SK-N-SH (cell line): Measurements from ENCODE around the gene GASK1A. TPM values are rescaled to one million over a fixed set of nuclear protein-coding genes. Genes with fewer than 3 reads are reported as not detected.

Experiments used
- CTCF ChIA-PET: fragments of 300-600, 350-600 bp; formaldehyde crosslinking; extraction: SDS; loops from one replicate; lab custom pipeline; 2021; lab: Yijun Ruan, JAX
- POLR2A ChIA-PET: fragments of 350-600 bp; sonication (Branson Sonifier 250); formaldehyde crosslinking; extraction: SDS; loops from one replicate; lab custom pipeline; 2020; ENCODE audit warnings: antibody characterized with exemption, inconsistent platforms; lab: Yijun Ruan, JAX
- DNase-seq: peaks from one replicate; pipeline ENCODE4 v3.0.0; 2012
- H2AFZ ChIP-seq: fragments of 200-600 bp; sonication (generic); 2 replicates; pipeline ENCODE4 v1.8.1; 2016; ENCODE audit warnings: antibody characterized with exemption, mild to moderate bottlenecking, low read depth
- H3F3A ChIP-seq: fragments of 200-600 bp; sonication (generic); replicated peaks from 2 replicates; pipeline ENCODE3; 2016; ENCODE audit warnings: antibody characterized with exemption, mild to moderate bottlenecking; ENCODE audit not compliant: insufficient read depth
- H3K27ac ChIP-seq, 2 experiments: fragments of 200-500 bp in 1 of 2; fragments of 200-600 bp in 1 of 2; sonication (Bioruptor generic) in 1 of 2; sonication (generic), shearing (Covaris generic) in 1 of 2; 2 replicates each; pipeline versions ENCODE4 v1.5.1 to v1.6.1; 2014 to 2016; ENCODE audit warnings: low read depth in 2 of 2, inconsistent platforms in 1 of 2, low read length in 1 of 2, mild to moderate bottlenecking in 1 of 2, mixed read lengths in 1 of 2
- H3K27me3 ChIP-seq: fragments of 200-600 bp; sonication (generic), shearing (Covaris generic); 2 replicates; pipeline ENCODE4 v1.6.1; 2016; ENCODE audit warnings: mixed run types; ENCODE audit not compliant: insufficient read depth
- H3K36me3 ChIP-seq, 2 experiments: fragments of 200-500 bp in 1 of 2; fragments of 200-600 bp in 1 of 2; sonication (Bioruptor generic) in 1 of 2; sonication (generic) in 1 of 2; replicated peaks in 1 of 2; 2 replicates each; pipeline versions ENCODE3 to v1.5.1; 2014 to 2016; ENCODE audit warnings: low read length in 1 of 2, mild to moderate bottlenecking in 1 of 2; ENCODE audit not compliant: insufficient read depth in 2 of 2, control insufficient read depth in 1 of 2
- H3K4me1 ChIP-seq, 2 experiments: fragments of 200-500 bp in 1 of 2; fragments of 200-600 bp in 1 of 2; sonication (Bioruptor generic) in 1 of 2; sonication (generic), shearing (Covaris generic) in 1 of 2; 2 replicates each; pipeline versions ENCODE4 v1.5.1 to v1.6.1; 2014 to 2016; ENCODE audit warnings: low read depth in 1 of 2, low read length in 1 of 2, mixed run types in 1 of 2; ENCODE audit not compliant: insufficient read depth in 2 of 2, control insufficient read depth in 1 of 2
- H3K4me2 ChIP-seq: fragments of 200-600 bp; sonication (generic), shearing (Covaris generic); 2 replicates; pipeline ENCODE4 v1.6.1; 2017; ENCODE audit warnings: mixed run types
- H3K4me3 ChIP-seq, 2 experiments: fragments of 200-500 bp in 1 of 2; fragments of 200-600 bp in 1 of 2; sonication (Bioruptor generic) in 1 of 2; sonication (generic), shearing (Covaris generic) in 1 of 2; 2 replicates each; pipeline versions ENCODE4 v1.5.1 to v1.8.1; 2014 to 2016; ENCODE audit warnings: low read depth in 2 of 2, inconsistent platforms in 1 of 2, low read length in 1 of 2, mild to moderate bottlenecking in 1 of 2, mixed read lengths in 1 of 2, moderate library complexity in 1 of 2
- H3K79me2 ChIP-seq: fragments of 200-600 bp; sonication (generic); 2 replicates; pipeline ENCODE4 v1.8.1; 2017; ENCODE audit warnings: mild to moderate bottlenecking; ENCODE audit not compliant: insufficient read depth
- H3K9ac ChIP-seq: fragments of 200-600 bp; sonication (generic); 2 replicates; pipeline ENCODE4 v1.6.1; 2017; ENCODE audit warnings: mixed run types
- H3K9me2 ChIP-seq: fragments of 200-600 bp; sonication (generic); 2 replicates; pipeline ENCODE4 v1.6.1; 2017; ENCODE audit warnings: mixed run types
- H3K9me3 ChIP-seq: fragments of 200-600 bp; sonication (generic); 2 replicates; pipeline ENCODE4 v1.6.1; 2017; ENCODE audit warnings: mixed run types, mild to moderate bottlenecking, moderate library complexity
- H4K20me1 ChIP-seq: fragments of 200-600 bp; sonication (generic); 2 replicates; pipeline ENCODE4 v1.6.1; 2017; ENCODE audit warnings: mild to moderate bottlenecking, mixed run types; ENCODE audit not compliant: insufficient read depth
- EZH2phosphoT487 ChIP-seq: fragments of 200-600 bp; sonication (generic); IDR thresholded peaks from 2 replicates; pipeline ENCODE4 v1.6.1; 2017; ENCODE audit warnings: low read depth, mixed run types, mild to moderate bottlenecking, antibody characterized with exemption, moderate library complexity, borderline replicate concordance
- FOSL2 ChIP-seq: IDR thresholded peaks from 2 replicates; pipeline ENCODE4 v1.4.0; 2012; ENCODE audit warnings: low read depth, mild to moderate bottlenecking, moderate library complexity, borderline replicate concordance
- FOXJ3 ChIP-seq: sonication (generic); formaldehyde crosslinking; IDR thresholded peaks from 2 replicates; pipeline ENCODE4 v1.5.1; 2020; ENCODE audit warnings: mild to moderate bottlenecking, missing genetic modification reagents
- RCOR1 ChIP-seq: fragments of 150-350 bp; IDR thresholded peaks from 2 replicates; pipeline ENCODE4 v1.6.1; 2017; ENCODE audit warnings: antibody characterized with exemption, low read length
- RFX5 ChIP-seq: IDR thresholded peaks from 2 replicates; pipeline ENCODE4 v1.6.1; 2012; ENCODE audit warnings: mild to moderate bottlenecking, improper control_type of control experiment, low read length
- SMC3 ChIP-seq: IDR thresholded peaks from 2 replicates; pipeline ENCODE4 v1.6.1; 2012; ENCODE audit warnings: low read depth, low read length, improper control_type of control experiment
- TAF1 ChIP-seq: IDR thresholded peaks from 2 replicates; pipeline ENCODE4 v1.6.1; 2012; ENCODE audit warnings: low read depth, mild to moderate bottlenecking, low read length, moderate library complexity, borderline replicate concordance
- TCF12 ChIP-seq: IDR thresholded peaks from 2 replicates; pipeline ENCODE4 v1.4.0; 2012
- TEAD4 ChIP-seq: IDR thresholded peaks from 2 replicates; pipeline ENCODE4 v1.4.0; 2012; ENCODE audit warnings: mild to moderate bottlenecking, borderline replicate concordance; ENCODE audit not compliant: insufficient read depth
- WGBS: methylation state at CpG from one replicate; pipeline ENCODE4 v1.1.6; 2017; ENCODE audit warnings: low lambda C conversion rate; 5-methylcytosine and 5-hydroxymethylcytosine counted together
- polyA plus RNA-seq, 3 experiments: library from polyadenylated mRNA; depleted of rRNA; stranded (reverse); fragments of >200 nt; gene quantifications; 2 replicates each; pipeline ENCODE4 v1.2.3, GENCODE V29; 2012
- TF ChIP-seq, protein P1 (sequence below): fragments of 200-600 bp; sonication (generic); IDR thresholded peaks from 2 replicates; pipeline ENCODE4 v1.6.1; 2017; ENCODE audit warnings: antibody characterized with exemption, mild to moderate bottlenecking, moderate library complexity
- TF ChIP-seq, protein P2 (sequence below): fragments of 150-350 bp; IDR thresholded peaks from 2 replicates; pipeline ENCODE4 v1.6.1; 2016; ENCODE audit warnings: mild to moderate bottlenecking, low read depth, low read length
- TF ChIP-seq, protein P3 (sequence below): IDR thresholded peaks from 2 replicates; pipeline ENCODE4; 2012
- TF ChIP-seq, protein P4 (sequence below): fragments of 150-350 bp; IDR thresholded peaks from 2 replicates; pipeline ENCODE4 v1.6.1; 2017; ENCODE audit warnings: antibody characterized with exemption, low read length, low read depth, borderline replicate concordance
- TF ChIP-seq, protein P5 (sequence below): IDR thresholded peaks from 2 replicates; pipeline ENCODE4 v1.4.0; 2012; ENCODE audit warnings: low read depth
- TF ChIP-seq, protein P6 (sequence below): IDR thresholded peaks from 2 replicates; pipeline ENCODE4 v1.6.1; 2012; ENCODE audit warnings: mild to moderate bottlenecking, low read depth, low read length, moderate library complexity
- TF ChIP-seq, protein P7 (sequence below): IDR thresholded peaks from 2 replicates; pipeline ENCODE4 v1.4.0; 2012; ENCODE audit warnings: low read depth, borderline replicate concordance

Gene GASK1A
- polyA plus RNA-seq, 1 of the 3 experiments (the other 2 are of a cell fraction) = not detected

DNA sequence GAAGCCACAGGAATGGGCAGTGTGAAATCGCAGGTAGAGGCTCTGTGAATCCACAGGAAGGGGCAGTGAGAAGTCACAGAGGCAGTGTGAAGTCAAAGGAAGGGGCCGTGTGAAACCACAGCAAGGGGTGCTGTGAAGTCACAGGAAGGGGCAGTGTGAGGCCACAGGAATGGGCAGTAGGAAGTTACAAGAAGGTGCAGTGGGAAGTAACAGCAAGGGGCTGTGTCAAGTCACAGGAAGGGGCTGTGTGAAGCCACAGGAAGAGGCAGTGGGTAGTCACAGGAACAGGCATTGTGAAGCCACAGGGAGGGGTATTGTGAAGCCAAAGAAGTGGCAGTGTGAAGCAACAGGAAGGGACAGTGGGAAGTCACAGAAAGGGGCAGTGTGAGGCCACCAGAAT, 34.1 kb downstream of the GASK1A start:
- no peaks in the 10 kb centered on the region for H3K9me3 ChIP-seq
- TF ChIP-seq EZH2phosphoT487 (no peak), TEAD4 (no peak), FOXJ3 (no peak), TCF12 (no peak), TAF1 (no peak), SMC3 (no peak), RFX5 (no peak), RCOR1 (no peak), FOSL2 (no peak)
- TF ChIP-seq, protein P1, sequence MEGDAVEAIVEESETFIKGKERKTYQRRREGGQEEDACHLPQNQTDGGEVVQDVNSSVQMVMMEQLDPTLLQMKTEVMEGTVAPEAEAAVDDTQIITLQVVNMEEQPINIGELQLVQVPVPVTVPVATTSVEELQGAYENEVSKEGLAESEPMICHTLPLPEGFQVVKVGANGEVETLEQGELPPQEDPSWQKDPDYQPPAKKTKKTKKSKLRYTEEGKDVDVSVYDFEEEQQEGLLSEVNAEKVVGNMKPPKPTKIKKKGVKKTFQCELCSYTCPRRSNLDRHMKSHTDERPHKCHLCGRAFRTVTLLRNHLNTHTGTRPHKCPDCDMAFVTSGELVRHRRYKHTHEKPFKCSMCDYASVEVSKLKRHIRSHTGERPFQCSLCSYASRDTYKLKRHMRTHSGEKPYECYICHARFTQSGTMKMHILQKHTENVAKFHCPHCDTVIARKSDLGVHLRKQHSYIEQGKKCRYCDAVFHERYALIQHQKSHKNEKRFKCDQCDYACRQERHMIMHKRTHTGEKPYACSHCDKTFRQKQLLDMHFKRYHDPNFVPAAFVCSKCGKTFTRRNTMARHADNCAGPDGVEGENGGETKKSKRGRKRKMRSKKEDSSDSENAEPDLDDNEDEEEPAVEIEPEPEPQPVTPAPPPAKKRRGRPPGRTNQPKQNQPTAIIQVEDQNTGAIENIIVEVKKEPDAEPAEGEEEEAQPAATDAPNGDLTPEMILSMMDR = no peak
- TF ChIP-seq, protein P2, sequence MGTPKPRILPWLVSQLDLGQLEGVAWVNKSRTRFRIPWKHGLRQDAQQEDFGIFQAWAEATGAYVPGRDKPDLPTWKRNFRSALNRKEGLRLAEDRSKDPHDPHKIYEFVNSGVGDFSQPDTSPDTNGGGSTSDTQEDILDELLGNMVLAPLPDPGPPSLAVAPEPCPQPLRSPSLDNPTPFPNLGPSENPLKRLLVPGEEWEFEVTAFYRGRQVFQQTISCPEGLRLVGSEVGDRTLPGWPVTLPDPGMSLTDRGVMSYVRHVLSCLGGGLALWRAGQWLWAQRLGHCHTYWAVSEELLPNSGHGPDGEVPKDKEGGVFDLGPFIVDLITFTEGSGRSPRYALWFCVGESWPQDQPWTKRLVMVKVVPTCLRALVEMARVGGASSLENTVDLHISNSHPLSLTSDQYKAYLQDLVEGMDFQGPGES = no peak
- TF ChIP-seq, protein P3, sequence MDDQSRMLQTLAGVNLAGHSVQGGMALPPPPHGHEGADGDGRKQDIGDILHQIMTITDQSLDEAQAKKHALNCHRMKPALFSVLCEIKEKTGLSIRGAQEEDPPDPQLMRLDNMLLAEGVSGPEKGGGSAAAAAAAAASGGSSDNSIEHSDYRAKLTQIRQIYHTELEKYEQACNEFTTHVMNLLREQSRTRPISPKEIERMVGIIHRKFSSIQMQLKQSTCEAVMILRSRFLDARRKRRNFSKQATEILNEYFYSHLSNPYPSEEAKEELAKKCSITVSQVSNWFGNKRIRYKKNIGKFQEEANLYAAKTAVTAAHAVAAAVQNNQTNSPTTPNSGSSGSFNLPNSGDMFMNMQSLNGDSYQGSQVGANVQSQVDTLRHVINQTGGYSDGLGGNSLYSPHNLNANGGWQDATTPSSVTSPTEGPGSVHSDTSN = no peak
- TF ChIP-seq, protein P4, sequence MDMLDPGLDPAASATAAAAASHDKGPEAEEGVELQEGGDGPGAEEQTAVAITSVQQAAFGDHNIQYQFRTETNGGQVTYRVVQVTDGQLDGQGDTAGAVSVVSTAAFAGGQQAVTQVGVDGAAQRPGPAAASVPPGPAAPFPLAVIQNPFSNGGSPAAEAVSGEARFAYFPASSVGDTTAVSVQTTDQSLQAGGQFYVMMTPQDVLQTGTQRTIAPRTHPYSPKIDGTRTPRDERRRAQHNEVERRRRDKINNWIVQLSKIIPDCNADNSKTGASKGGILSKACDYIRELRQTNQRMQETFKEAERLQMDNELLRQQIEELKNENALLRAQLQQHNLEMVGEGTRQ = no peak
- TF ChIP-seq, protein P5, sequence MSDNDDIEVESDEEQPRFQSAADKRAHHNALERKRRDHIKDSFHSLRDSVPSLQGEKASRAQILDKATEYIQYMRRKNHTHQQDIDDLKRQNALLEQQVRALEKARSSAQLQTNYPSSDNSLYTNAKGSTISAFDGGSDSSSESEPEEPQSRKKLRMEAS = no peak
- TF ChIP-seq, protein P6, sequence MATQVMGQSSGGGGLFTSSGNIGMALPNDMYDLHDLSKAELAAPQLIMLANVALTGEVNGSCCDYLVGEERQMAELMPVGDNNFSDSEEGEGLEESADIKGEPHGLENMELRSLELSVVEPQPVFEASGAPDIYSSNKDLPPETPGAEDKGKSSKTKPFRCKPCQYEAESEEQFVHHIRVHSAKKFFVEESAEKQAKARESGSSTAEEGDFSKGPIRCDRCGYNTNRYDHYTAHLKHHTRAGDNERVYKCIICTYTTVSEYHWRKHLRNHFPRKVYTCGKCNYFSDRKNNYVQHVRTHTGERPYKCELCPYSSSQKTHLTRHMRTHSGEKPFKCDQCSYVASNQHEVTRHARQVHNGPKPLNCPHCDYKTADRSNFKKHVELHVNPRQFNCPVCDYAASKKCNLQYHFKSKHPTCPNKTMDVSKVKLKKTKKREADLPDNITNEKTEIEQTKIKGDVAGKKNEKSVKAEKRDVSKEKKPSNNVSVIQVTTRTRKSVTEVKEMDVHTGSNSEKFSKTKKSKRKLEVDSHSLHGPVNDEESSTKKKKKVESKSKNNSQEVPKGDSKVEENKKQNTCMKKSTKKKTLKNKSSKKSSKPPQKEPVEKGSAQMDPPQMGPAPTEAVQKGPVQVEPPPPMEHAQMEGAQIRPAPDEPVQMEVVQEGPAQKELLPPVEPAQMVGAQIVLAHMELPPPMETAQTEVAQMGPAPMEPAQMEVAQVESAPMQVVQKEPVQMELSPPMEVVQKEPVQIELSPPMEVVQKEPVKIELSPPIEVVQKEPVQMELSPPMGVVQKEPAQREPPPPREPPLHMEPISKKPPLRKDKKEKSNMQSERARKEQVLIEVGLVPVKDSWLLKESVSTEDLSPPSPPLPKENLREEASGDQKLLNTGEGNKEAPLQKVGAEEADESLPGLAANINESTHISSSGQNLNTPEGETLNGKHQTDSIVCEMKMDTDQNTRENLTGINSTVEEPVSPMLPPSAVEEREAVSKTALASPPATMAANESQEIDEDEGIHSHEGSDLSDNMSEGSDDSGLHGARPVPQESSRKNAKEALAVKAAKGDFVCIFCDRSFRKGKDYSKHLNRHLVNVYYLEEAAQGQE = no peak
- TF ChIP-seq, protein P7, sequence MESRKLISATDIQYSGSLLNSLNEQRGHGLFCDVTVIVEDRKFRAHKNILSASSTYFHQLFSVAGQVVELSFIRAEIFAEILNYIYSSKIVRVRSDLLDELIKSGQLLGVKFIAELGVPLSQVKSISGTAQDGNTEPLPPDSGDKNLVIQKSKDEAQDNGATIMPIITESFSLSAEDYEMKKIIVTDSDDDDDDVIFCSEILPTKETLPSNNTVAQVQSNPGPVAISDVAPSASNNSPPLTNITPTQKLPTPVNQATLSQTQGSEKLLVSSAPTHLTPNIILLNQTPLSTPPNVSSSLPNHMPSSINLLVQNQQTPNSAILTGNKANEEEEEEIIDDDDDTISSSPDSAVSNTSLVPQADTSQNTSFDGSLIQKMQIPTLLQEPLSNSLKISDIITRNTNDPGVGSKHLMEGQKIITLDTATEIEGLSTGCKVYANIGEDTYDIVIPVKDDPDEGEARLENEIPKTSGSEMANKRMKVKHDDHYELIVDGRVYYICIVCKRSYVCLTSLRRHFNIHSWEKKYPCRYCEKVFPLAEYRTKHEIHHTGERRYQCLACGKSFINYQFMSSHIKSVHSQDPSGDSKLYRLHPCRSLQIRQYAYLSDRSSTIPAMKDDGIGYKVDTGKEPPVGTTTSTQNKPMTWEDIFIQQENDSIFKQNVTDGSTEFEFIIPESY = no peak
- H3K4me1 ChIP-seq = no peaks in the 10 kb centered on the region; a peak in 1 of 4 replicates
- H3K9ac ChIP-seq = no peak overlapping the region
- H3K27ac ChIP-seq = no peak overlapping the region
- ChIA-PET POLR2A (no interaction called here), CTCF (no interaction called here)
- no peak for DNase-seq
- H3K79me2 ChIP-seq = no peaks in the 10 kb centered on the region
- no peak overlapping the region for H3K4me3 ChIP-seq
- no peaks in the 10 kb centered on the region for H3K27me3 ChIP-seq
- no peaks in the 10 kb centered on the region for H3F3A ChIP-seq
- H4K20me1 ChIP-seq = no peaks in the 10 kb centered on the region
- no peak overlapping the region for H2AFZ ChIP-seq
- no peak overlapping the region for H3K4me2 ChIP-seq
- no peaks in the 10 kb centered on the region for H3K9me2 ChIP-seq
- H3K36me3 ChIP-seq = no peaks in the 10 kb centered on the region
- 10% methylated on average over 2 of the region's 2 CpGs for WGBS
